ENCODE data around the gene LIN52.
A peak's percentile ranks its signal among the peaks of the same experiment; 100 is the strongest.

Gene LIN52, protein sequence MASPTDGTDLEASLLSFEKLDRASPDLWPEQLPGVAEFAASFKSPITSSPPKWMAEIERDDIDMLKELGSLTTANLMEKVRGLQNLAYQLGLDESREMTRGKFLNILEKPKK

DNA sequence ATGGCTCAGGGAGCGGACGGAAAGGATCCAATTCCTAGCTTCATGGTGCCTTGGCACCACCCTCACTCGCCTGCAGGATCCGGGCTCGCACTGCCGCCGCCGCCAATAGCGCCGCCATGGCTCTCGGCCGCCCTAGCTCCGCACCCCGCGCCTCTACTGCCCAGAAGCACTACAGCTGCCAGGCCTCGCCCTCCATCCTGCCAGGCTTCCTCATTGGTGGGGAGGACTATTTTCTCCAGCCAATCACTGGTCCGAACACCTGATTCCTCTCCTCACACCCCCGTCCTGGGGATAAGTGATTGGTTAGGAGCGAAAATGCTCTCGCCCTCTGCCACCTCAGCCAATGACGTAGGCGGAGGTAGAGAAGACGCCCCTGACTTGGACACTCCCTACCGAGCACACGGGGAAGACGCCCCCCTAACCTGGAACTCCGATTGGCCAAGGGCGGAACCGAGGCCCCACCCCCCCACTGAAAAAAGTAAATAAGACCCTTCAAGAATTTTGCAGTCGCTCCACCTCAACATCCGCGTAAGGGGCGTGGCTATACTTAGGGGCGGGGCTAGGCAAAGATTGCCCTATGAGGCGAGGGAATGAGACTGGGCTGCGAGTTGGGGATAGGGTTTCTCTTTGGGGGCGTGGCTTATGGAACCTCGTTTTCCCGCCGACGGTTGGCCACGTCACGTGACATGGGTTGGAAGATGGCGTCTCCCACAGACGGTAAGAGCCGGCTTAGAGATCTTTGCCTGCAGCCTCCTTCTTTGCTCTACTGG, at the start of gene LIN52, which contains the start of gene ALDH6A1:
TSS of gene LIN52 (plus strand) at position 680 of the 770 bp plus-strand sequence. CDS start at position 699, 19 bp downstream.
TSS of gene ALDH6A1 (minus strand) at position 177 of the 770 bp plus-strand sequence. CDS start at position 118, 59 bp downstream.
- peak; percentile 99 for DNase-seq (ENCODE audit: low read depth)

DNA sequence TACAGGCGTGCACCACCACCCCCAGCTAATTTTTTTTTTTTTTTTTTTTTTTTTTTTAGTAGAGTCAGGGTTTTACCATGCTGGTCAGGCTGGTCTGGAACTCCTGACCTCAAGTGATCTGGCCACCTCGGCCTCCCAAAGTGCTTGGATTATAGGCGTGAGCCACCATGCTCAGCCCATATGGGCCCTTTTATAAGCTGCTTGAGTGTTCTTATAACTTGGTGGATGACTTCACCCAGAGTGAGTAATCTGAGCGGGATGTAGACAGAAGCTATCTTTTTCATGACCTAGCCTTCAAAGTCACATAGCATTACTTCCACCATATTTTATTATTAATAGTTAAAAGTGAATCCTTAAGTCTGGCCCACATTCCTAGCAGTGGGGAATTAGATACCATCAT, 49.2 kb upstream of the LIN52 start:
- no peak for DNase-seq (ENCODE audit: low read depth)

DNA sequence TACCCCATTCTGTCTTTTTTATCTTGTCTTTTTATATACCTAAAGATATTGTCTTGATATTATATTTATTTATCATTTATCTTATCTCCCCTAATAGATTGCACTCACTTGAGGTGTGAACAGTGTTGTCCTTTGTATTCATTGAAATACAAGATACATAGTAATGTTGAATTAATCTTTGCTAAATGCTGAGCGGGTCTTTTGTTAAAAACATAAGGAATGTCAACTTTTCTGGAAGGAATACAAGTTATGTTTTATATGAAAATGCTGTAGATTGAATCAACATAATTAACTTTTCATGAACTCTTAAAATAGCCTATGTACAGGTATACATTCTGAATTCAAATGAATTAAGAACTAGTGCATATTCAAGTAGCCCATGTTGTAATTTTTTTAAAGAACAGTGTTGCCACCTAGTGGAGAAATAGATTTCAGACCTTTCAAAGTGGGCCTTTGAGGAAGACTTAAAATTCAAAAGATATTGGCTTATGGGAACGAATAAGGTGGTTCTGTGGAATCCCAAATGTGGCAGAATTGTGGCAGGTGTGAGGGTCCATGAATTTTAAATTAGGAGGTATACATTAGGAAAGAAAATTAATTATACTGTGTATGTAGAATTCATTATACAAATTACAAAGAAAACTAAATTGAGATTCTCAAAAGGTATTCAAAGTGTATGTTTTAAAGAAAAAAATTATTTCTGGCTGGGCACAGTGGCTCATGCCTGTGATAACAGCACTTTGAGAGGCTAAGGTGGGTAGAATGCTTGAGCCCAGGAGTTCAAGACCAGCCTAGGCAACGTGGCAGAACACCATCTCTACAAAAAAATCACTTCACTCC, 46.5 kb upstream of the LIN52 start:
- no peak for DNase-seq (ENCODE audit: low read depth)

DNA sequence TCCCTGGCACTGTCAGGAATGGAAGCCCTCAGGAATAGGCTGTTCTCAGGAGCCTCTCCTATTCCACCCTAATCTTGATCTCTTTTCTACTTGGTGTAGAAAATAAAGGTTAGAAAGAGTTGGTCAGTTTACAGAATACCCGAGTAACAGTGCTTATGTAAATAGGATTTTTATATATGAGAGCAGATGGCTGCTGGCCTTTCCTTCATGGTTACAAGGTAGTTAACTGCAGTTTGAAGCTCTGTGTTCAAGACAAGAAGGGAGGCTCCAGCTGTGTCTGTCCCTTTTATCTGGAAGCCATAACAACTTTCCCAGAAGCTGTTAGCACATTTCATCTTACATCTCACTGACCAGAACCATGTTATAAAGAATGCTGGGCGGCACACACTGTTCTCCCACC, 42.5 kb upstream of the LIN52 start:
- no peak for DNase-seq (ENCODE audit: low read depth)

DNA sequence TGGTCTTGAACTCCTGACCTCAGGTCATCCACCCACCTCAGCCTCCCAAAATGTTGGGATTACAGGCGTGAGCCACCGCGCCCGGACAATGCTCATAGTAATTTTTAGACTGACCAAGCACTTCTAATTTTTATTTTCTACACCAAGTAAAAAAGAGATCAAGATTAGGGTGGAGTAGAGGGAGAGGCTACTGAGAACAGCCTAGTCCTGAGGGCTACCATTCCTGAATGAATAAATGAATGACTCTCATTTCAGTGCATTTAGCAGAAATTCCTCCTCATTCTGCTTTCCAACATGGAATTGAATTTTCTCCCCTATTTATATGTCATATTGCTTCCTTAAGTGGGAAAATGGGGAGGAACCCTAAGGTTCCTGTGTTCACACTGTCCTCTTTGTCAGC, 39.2 kb upstream of the LIN52 start:
- DNase-seq (ENCODE audit: low read depth), result no peak

DNA sequence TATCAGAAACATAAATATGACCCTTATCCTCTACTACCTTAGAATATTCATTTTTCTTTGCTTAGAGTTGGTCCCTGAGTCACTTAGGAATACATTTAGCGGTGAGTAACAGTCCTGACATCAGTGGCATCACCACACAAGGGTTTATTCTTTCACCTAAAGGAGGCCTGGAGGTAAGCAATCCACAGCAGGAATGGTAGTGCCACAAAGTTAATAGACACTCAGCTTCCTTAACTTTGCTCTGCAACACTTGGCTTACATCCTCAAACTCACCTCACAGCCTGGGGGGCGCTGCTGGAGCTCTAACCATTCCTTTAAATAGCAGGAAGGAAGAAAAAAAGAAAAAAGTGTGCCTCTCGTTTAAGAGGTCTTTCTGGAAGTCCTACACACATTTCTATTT, 36.5 kb upstream of the LIN52 start:
- no peak for DNase-seq (ENCODE audit: low read depth)

DNA sequence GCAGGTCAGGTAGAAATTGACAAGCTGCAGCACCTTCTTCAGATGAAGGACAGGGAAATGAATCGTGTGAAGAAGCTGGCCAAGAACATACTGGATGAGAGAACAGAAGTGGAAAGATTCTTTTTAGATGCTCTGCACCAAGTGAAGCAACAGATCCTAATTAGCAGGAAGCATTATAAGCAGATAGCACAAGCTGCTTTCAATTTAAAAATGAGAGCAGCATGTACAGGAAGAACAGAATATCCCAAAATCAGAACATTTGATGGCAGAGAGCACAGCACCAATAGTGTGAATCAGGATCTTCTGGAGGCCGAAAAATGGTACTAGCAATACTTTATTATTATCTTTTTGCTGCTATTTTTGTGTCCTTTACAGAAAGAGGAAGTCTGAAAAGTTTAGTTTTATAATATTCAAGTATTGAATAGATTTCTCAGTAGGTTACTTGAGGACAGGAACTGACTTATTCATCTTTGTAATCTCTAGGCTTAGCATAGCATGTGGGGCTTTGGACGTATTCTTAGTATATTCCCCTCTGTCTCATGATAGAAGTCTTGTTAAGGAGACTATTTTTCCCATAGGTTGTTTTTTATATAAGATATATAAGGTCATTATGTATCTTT, 34.8 kb upstream of the LIN52 start:
- no peak for DNase-seq (ENCODE audit: low read depth)

DNA sequence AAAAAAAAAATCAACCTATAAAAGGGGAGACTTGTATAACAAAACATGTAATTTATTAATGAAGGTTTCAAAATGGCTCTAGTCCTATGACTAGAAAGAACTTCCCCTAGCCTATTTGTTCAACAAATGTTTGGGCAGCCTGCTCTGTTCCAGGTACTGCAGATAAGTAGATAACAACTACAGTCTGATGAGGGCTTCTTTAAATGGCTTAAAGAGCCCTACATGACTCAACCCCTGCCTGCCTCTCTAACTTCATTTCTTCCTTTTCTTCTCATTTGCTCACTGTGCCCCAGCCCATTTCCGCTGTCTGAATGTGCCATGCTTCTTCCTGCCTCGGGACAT, 22.0 kb upstream of the LIN52 start:
- DNase-seq (ENCODE audit: low read depth), result no peak

DNA sequence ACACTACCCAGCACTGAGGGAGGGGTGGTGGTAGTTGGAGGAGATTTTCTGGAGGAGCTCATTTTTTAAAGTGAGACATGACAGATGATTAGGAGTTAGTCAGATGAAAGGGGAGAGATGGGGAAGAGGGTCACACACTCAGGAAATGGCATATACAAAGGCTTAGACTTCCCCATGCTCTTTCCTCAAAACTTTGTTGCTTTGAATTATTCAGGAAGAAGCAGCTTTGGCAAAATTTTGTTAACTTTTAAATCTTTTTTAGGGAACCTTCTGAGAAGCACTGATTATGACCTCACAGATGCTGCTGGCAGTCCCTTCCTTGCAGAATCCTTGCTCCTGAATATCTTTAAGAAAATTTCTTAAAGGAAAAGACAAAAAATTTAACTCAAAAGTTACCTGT, 20.3 kb upstream of the LIN52 start:
- no peak for DNase-seq (ENCODE audit: low read depth)

DNA sequence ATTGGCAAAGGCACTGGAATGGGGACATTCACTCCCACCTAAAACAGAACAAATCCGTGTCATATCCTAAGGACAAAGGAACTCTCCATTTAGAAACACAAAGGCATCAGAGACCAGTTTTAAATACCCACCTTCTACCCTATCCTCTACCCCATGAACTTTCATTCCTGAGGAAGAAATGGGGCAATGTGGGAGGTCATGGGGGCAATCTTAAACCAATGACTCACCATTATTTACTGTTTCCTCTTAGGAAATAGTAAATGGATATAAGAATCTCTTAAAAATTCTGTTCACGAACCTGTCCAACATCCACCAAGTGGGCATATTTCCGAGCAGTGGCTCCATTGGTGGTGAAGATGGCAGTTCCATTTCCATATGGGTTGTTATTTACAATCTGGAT, 19.9 kb upstream of the LIN52 start:
- no peak for DNase-seq (ENCODE audit: low read depth)

DNA sequence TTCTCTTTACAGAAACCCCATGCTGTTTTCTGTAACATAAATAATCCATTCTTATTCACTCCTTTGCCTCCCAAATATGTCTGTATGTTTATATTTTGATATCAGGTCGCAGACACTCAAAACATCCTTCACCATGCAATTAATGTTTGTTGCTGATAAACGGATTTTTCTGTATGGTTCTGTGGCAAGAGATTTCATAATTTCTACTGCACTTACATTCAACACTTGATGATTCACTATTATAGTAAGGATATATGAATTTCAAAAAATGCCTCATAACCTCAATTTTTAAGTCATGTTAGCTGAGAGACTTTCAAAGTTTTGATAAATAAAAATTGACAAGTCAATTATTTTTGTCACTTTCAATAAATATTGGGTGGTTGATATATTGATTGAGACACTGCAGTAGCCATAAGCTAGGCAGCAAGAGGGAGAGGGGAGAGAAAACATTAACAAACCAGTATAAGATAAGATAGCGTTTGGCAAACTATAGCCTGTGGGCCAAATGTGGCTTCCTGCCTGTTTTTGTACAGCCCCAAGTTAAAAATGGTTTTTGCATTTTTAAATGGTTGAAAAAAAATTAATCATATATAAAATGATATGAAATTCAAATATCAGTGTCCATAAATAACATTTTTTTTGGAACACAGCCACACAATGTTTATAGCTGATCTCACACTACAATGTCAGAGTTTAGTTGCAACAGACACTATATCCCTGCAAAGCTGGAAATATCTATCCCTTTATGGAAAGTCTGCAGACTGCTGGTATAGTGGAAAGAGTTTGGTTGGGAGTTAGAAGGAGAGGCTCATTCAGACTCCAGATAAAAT, 18.8 kb upstream of the LIN52 start:
- no peak for DNase-seq (ENCODE audit: low read depth)

DNA sequence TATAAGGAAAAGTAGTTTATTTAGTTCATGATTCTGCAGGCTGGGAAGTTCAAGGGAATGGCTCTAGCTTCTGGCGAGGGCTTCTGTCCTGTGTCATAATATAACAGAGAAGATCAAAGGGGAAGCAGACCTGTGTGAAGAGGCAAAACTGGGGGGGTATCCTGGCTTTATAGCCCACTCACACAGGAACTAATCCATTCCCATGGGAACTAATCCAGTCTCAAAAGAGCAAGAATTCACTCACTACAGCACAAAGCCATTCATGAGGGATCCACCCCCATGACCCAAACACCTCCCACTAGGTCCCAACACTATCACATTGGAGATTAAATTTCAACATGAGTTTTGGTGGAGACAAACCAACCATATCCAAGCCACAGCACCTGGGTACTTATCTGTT, 7.4 kb upstream of the LIN52 start:
- no peak for DNase-seq (ENCODE audit: low read depth)

DNA sequence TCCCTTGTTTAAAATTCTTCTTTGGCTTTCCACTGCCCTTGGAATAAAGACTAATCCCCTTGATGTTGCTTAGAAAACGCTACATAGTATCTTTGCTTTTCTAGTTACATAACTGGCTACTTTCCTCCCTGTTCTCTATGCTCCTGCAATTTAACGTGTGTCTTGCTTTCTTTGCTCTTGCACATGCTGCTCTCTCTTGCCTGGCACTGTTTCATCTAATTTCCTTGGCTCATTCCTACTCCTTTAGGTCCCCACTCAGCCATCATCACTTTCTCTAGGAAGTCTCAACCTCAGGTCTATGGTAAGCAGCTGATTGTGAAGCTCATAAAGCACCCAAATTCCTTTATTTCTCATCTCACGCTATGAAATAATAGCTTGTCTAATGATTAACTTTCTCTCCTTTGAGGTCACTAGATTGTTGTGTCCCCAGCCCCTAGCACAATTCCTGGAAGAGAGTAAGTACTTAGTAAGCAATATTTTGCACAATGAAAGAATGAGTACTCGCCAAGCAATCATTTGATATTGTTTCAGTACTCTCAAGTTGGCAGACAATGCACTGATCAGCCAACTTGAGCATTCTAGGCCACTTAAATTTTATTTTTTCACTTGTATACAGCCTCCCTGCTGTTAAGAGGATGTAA, 3.8 kb upstream of the LIN52 start:
- DNase-seq (ENCODE audit: low read depth), result no peak

DNA sequence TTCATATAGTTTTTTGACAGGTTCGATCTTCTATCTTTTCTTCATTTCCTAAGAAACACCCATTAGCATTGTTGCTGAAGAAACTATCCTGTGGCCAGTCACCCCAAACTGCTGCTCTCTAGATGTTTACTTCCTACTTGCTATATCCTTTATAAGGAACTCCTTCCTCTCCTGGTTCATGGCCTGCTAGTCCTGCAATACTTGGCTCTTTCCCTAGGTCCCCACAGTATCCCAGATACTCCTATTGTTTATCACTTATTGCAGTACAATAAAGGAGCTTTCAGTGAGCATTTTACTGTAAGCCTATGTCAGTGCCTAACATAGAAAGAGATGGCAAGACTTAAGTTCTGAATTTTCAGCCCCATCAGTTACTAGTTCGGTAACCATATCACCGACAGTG, 3.3 kb upstream of the LIN52 start:
- DNase-seq (ENCODE audit: low read depth), result no peak

DNA sequence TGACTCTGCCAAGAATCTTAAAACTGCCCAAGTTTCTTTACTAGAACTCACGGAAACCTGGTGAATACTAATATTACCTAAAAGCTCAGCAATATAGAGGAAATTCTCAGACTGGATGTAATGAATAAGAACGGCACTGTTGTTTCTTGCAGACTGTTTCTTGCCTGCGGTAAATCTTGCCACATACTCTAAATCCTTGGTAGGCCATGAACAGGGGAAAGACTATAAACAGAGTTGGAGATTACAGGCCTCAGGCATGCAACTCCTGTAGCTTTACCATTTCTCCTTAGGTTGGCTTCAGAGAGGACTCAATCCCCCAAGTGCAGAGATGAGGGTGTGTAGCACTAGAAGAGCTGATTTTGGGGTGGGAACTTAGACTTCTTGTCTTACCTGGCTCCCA, 1.6 kb upstream of the LIN52 start:
- DNase-seq (ENCODE audit: low read depth), result no peak

DNA sequence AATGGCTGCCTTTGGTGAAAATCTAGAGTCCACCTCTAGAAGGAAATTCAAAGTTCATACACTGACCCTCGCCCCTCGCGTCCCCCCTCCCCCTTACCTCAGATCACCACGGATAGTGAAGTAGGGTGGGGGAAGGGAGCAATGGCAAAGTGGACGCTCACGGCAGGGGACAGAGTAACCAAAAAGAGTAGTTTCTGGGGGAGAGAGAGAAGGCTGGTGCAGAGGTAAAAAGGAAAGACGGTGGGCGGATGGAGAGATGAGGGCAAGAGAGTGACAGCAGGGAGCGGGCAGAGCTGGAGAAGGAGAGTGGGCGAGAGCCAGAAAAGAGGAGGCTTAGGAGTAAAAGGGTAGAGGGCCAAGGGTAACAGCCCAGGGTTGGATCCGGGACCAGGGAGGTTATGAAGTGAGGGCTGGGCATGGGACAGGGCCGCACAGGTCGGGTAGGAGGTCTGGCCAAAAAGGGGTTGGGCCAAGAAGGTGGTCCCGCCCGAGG, 926 bp upstream of the LIN52 start:
- no peak for DNase-seq (ENCODE audit: low read depth)

DNA sequence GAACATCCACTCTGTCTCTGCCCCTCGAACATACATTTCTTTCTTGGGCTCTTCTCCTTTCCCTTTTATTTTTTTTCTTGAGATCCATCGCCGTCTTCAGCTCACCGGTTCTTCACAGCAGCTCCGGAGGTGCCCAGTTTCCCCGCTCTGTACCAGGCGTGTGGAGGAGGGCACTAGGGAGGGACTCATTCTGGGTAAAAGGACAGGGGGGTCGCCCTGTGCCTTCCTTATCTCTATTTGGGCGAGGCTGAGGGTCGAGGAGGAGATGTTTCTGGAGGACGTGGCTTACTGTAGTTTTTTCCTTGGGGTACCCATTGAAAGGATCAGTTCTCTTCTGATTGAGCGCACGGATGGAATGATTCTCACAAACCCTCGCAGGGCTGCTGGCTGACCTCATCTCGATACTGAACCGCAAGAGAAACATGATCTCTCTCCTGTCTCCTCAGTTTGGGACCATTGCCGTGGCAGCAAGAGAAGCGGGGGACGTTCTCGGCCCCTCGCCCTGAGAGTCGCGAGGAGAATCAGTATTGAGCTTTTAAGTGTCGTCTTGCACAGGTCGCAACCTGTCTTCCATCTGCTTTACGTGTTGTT, 386 bp downstream of the LIN52 start:
- DNase-seq (ENCODE audit: low read depth), result no peak

DNA sequence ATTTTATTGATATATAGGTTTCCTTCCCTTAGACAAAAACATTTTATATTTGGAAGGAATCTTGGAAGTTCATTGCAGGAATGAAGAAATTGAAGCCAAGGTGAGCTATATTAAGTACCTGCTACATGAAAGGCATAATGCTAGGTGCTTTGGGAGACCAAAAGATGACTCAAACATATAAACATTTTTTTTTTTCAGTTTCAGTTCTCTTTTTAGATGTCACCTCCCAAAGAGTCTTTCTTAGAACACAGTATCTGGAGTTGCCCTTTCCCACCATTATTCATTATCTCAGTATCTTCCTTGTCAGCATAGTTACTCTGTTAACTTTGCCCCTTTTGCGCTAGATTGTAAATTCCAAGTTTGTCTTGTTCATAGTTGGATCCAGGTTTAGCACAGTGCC, 1.1 kb downstream of the LIN52 start:
- no peak for DNase-seq (ENCODE audit: low read depth)

DNA sequence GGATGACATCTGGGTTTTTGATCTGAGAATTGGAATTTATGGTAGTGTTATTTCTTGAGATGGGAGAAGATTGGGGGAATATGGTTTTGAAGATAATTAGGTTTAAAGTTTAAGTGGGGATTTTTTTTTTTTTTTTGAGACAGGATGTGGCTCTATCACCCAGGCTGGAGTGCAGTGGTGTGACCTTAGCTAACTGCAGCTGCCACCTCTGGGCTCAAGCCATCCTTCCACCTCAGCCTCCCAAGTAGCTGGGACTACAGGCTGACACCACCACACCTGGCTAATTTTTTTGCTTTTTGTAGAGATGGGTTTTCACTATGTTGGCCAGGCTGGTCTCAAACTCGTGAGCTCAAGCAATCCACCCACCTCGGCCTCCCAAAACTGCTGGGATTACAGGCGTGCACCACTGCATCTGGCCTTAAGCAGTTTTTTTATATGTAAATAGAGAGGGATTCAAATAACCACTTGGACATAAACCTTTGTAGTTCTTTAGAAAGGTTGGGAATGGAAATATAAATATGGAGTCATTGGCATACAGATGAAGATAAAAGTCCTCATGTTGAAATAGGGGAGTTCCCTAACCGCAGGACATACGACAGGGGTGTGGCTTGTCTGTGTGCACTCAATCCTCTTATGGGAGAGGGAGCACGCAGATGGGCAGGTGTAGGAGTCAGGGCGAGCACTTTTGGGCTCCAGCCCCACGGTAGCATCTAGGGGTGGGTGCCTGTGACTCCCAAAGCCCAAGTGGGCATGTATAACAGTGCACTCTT, 4.7 kb downstream of the LIN52 start:
- DNase-seq (ENCODE audit: low read depth), result no peak

DNA sequence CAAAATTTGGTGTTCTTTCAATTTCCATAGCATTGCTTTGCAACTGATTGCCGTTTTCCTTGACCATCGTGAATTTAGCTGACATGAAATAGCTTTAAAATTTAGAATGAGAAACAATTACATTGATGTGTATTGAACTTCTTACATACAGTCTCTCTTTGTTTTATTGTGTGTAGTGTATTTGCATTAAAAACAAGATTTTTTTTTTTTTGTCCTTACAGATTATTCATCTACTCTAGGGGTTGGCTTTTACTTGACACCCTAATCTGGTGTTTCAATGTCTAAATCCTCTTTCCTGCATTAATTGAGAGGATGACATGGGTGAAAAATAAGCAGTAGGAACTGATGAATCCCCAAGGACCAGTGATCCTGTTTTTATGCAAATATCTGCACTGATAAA, 20.6 kb downstream of the LIN52 start:
- DNase-seq (ENCODE audit: low read depth), result no peak
